GM06990 (cell line): ENCODE data around the gene HS6ST3.

ENCODE experiments used
- DNase-seq: peaks from one replicate; pipeline ENCODE4 v3.0.0-alpha.2; 2011; ENCODE audit not compliant: insufficient read length; ENCODE audit errors: extremely low read depth
- H3K27me3 ChIP-seq: replicated peaks from 2 replicates; pipeline ENCODE4 v1.6.0; 2011; ENCODE audit warnings: low read length; ENCODE audit not compliant: control insufficient read depth, insufficient read depth
- H3K36me3 ChIP-seq: 2 replicates; pipeline ENCODE4 v1.5.1; 2011; ENCODE audit warnings: low read length; ENCODE audit not compliant: control insufficient read depth, insufficient read depth
- H3K4me3 ChIP-seq: replicated peaks from 2 replicates; pipeline ENCODE4 v1.5.1; 2011; ENCODE audit warnings: low read depth, mild to moderate bottlenecking, control low read depth, low read length
- TF ChIP-seq, protein P1 (sequence below): IDR thresholded peaks from 2 replicates; pipeline ENCODE4 v1.5.1; 2011; ENCODE audit warnings: low read length, control low read depth, mild to moderate bottlenecking, inconsistent platforms; ENCODE audit not compliant: insufficient read depth, poor library complexity, severe bottlenecking

Gene HS6ST3

DNA sequence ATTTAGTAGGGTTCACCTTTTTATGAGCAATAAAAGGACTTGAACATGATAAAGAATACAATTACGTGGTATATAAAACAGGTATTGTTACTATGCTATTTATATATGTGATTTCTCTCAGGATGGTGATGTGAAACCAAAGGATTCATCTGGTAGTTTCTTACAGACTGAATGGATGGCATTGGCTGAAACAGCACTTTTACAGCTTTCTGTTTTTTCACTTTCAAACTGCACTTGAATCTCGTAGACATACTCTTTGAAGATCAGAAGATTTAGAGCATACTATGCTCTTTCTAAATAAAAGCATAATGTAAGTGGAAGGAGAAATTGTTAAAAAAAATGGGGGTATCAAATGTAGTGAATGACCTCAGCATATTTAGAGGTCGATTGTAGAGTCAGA, 354.8 kb downstream of the HS6ST3 start:
- DNase-seq = no peak
- no peak overlapping the region for H3K4me3 ChIP-seq
- H3K36me3 ChIP-seq = no peaks in the 10 kb centered on the region
- TF ChIP-seq, protein P1, sequence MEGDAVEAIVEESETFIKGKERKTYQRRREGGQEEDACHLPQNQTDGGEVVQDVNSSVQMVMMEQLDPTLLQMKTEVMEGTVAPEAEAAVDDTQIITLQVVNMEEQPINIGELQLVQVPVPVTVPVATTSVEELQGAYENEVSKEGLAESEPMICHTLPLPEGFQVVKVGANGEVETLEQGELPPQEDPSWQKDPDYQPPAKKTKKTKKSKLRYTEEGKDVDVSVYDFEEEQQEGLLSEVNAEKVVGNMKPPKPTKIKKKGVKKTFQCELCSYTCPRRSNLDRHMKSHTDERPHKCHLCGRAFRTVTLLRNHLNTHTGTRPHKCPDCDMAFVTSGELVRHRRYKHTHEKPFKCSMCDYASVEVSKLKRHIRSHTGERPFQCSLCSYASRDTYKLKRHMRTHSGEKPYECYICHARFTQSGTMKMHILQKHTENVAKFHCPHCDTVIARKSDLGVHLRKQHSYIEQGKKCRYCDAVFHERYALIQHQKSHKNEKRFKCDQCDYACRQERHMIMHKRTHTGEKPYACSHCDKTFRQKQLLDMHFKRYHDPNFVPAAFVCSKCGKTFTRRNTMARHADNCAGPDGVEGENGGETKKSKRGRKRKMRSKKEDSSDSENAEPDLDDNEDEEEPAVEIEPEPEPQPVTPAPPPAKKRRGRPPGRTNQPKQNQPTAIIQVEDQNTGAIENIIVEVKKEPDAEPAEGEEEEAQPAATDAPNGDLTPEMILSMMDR = no peak
- no peaks in the 10 kb centered on the region for H3K27me3 ChIP-seq

DNA sequence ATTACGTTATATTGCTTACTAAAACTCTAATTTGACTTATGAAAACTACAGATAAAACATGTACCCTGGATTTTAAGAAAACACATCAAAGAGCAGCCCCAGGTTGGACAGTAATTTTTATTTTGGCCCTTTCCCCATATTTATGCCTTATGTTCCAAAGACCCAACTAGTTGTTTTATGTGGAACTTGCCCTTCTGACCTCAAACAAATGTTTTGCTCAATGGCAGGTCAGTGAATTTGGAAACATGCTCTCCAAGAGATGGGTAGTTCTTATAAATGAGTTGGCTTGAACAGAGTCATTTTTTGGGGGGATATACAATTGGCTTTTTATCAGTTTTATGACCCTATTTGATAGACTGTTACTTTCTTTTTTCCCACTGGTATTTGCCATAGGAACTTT, 360.0 kb downstream of the HS6ST3 start:
- H3K4me3 ChIP-seq = no peak overlapping the region
- H3K36me3 ChIP-seq = no peaks in the 10 kb centered on the region
- no peak for DNase-seq
- TF ChIP-seq, protein P1 = no peak
- no peaks in the 10 kb centered on the region for H3K27me3 ChIP-seq

DNA sequence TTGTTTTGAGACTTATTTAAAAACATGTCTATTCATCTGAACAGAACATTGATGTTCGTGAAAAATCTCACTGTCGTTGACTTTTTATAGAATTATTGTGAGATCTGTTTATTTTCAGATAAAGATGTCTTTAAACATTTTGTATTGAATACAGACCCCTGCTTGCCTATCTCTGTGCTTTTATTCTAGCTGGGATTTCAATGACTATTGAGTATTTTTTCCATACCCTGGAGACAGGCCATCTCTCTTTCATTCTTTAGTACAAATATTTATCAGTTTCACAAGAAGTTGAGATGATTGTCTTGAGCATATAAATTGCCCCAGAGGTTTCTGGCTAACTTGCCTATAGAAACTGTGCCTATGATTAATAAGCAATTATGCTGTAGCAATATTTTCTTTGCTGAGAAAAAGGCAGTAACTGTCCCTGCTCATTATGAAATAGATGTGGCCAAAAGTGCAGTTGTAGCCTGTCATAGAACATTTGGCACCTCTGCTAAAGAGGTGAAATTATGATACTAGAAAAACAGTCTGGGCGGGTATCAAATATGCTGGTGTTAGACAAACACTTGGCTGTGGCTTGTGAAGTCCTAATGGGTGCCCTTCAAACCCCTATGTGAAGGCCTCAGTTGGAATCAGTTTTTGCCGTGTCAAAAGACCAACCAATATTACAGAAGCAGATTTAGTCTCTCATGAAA, 360.6 kb downstream of the HS6ST3 start:
- TF ChIP-seq, protein P1 = no peak

DNA sequence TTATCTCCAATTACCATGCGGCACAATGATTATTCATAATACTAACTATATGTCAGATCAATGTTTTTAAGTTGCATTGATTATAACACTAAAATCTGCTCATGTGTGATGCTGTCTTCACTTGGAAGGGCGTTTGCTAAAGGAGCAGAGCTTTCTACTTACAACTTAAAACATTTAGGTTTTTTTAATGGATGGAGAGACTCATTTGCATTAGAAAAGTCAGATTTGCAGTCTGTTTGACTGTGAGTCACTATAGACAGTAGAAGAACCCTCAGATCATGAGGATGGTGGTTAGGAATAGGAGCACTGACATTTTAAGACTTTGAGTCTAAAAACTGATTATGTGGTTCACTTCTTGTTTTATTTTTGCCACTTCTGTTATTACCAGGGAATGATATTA, 364.6 kb downstream of the HS6ST3 start:
- DNase-seq = no peak
- TF ChIP-seq, protein P1 = no peak
- Histone ChIP-seq H3K36me3 (no peaks in the 10 kb centered on the region), H3K4me3 (no peak overlapping the region), H3K27me3 (no peaks in the 10 kb centered on the region)

More for the DNA sequence above, 360.6 kb downstream of the HS6ST3 start:
- no peak overlapping the region for H3K4me3 ChIP-seq
- no peak for DNase-seq
- H3K27me3 ChIP-seq = no peaks in the 10 kb centered on the region
- no peaks in the 10 kb centered on the region for H3K36me3 ChIP-seq

DNA sequence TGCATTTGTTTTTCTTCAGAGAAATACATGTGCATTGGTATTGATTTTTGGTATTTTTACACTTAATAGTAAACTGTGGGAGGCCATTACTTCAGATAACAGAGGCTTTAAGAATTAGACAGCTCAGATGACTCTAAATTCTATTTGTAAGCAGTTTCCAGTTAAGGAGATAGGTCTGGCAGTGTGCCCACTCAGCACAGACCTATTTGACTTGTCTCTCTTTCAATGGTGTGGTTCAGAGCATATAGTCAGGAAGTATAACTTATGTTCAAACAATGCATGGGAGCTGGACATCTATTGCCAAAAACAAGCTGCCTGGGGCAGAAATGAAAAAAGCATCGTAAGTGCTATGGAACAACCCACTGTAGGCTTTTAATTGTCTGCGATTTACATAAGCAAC, 370.7 kb downstream of the HS6ST3 start:
- TF ChIP-seq, protein P1 = no peak
- DNase-seq = no peak

More for the DNA sequence above, 370.7 kb downstream of the HS6ST3 start:
- Histone ChIP-seq H3K4me3 (no peak overlapping the region), H3K36me3 (no peaks in the 10 kb centered on the region), H3K27me3 (no peaks in the 10 kb centered on the region)
